Body of pancreas (tissue), 4 donors: ENCODE data around the gene ESF1. TPM values are rescaled to one million over a fixed set of nuclear protein-coding genes. Genes with fewer than 3 reads are reported as not detected.
"Not testable (repeated sequence)": the region's sequence is repeated elsewhere in the genome, so short reads cannot be mapped to it uniquely, and the experiment has no call there.

ENCODE experiments used
- ATAC-seq: fragments of 150-250 bp; one replicate; pipeline ENCODE4 v1.9.1; 2016
- DNase-seq, 4 donors: peaks; one replicate each; pipeline ENCODE4 v3.0.0-alpha.2; 2019
- H3K27ac ChIP-seq, 4 donors: fragments of 200-600 bp; sonication (generic); 1 replicate in 3 of 4; 2 replicates in 1 of 4; pipeline versions ENCODE4 v1.5.1 to v1.6.1; 2016 to 2019; ENCODE audit warnings: mild to moderate bottlenecking in 1 of 4, mixed read lengths in 1 of 4, moderate library complexity in 1 of 4
- H3K27me3 ChIP-seq, 2 donors: fragments of 200-600 bp; sonication (generic); one replicate each; pipeline ENCODE4 v1.6.0; 2016; ENCODE audit warnings: mild to moderate bottlenecking in 1 of 2
- H3K36me3 ChIP-seq, 2 donors: fragments of 200-600 bp; sonication (generic); replicated peaks in 1 of 2; 2 replicates each; pipeline ENCODE4 v1.5.1; 2016; ENCODE audit warnings: low read depth in 2 of 2; ENCODE audit not compliant: insufficient read depth in 1 of 2
- H3K4me1 ChIP-seq: fragments of 200-600 bp; sonication (generic); one replicate; pipeline ENCODE4 v1.6.0; 2016
- H3K4me3 ChIP-seq, 2 donors: fragments of 200-600 bp; sonication (generic); 1 replicate in 1 of 2; 2 replicates in 1 of 2; pipeline ENCODE4 v1.5.1; 2016 to 2019
- H3K9me3 ChIP-seq, 3 donors: fragments of 200-600 bp; sonication (generic); 1 replicate in 2 of 3; 2 replicates in 1 of 3; pipeline ENCODE4 v1.5.1; 2016
- POLR2A ChIP-seq, 3 donors: fragments of 450-650 bp; IDR thresholded peaks; one replicate each; pipeline ENCODE4 v1.6.1; 2016; ENCODE audit warnings: antibody characterized with exemption in 3 of 3, mild to moderate bottlenecking in 2 of 3
- WGBS, 2 donors: methylation state at CpG; one replicate each; pipeline ENCODE4 v1.1.5; 2017; 5-methylcytosine and 5-hydroxymethylcytosine counted together
- intact Hi-C: fragments of 100-400 bp; cut with DNase I; formaldehyde crosslinking; loops from one replicate; pipeline ENCODE4 v1.15.1; 2023
- total RNA-seq, 2 donors: library from RNA; depleted of rRNA; stranded (reverse); fragments of >200 nt; gene quantifications; one replicate each; pipeline ENCODE4 v1.1.0, GENCODE V29; 2016
- TF ChIP-seq, protein P1 (sequence below), 7 experiments: fragments of 450-650 bp in 4 of 7; fragments of 200-600 bp in 3 of 7; sonication (generic) in 3 of 7; IDR thresholded peaks; one replicate each; pipeline ENCODE4 v1.5.1; 2016 to 2019; ENCODE audit warnings: antibody characterized with exemption in 7 of 7

Gene ESF1
- total RNA-seq, 2 donors from 2014 or later: 12.5 to 16.5 TPM

DNA sequence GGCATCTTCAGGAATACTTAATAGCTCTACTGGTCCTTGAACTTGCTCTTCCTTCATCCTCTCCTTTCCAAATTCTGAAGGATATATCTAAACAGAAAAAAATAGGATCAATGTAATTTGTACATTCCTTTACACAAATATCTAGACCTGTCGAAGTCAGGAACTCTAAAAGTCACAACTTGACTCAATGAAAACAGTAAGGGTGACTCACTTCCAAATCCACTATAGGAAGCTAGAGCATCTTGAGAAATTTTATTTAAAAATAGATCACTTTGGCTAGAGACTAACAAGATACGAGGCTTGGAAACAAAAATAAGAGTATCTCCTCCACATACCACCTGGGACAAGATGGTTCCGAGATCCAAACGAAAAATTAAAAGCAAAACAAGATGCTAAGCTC lies 12.2 kb downstream of the ESF1 start:
- TF ChIP-seq, protein P1, sequence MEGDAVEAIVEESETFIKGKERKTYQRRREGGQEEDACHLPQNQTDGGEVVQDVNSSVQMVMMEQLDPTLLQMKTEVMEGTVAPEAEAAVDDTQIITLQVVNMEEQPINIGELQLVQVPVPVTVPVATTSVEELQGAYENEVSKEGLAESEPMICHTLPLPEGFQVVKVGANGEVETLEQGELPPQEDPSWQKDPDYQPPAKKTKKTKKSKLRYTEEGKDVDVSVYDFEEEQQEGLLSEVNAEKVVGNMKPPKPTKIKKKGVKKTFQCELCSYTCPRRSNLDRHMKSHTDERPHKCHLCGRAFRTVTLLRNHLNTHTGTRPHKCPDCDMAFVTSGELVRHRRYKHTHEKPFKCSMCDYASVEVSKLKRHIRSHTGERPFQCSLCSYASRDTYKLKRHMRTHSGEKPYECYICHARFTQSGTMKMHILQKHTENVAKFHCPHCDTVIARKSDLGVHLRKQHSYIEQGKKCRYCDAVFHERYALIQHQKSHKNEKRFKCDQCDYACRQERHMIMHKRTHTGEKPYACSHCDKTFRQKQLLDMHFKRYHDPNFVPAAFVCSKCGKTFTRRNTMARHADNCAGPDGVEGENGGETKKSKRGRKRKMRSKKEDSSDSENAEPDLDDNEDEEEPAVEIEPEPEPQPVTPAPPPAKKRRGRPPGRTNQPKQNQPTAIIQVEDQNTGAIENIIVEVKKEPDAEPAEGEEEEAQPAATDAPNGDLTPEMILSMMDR (IDR thresholded peaks at IDR 0.05): no peak
- no peak for TF ChIP-seq POLR2A (IDR thresholded peaks at IDR 0.05)
- intact Hi-C loops: no loop called here
- Histone ChIP-seq H3K36me3 (peaks cover 0 to 23% of the 10 kb centered on the region in 2 donors), H3K4me1 (no peaks in the 10 kb centered on the region), H3K27ac (no peak overlapping the region), H3K27me3 (no peaks in the 10 kb centered on the region), H3K4me3 (no peak overlapping the region), H3K9me3 (no peaks in the 10 kb centered on the region)
- 50 to 66% methylated on average over 4 of the region's 4 CpGs for WGBS, 2 donors
- ATAC-seq (no peak), DNase-seq (no peak)

DNA sequence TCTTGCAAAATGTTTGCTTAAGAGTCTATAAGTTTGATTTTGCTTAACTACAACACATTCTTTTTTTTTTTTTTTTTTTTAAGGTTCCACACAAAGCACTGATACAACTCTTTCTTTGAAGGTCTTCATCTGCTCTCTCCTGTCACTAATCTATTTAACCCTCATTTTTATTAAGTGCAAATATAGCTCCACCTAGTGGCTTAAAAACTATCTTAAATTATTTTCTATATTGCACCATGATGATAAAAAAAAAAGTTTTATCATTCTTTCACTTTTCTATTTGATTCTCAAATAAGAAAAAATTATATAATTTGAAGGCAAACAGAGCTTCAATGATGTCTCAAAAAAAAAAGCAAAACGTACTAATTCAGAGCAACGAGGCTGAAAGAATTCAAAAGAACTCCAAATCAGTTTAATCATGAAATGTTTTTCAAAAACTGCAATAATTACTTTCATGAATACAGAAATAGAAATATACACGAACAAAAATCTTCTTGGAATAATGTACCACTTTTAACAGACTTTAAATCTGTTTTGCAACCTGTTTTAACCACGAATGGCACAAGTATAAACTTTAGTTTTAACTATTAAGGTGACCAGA lies 12.8 kb downstream of the ESF1 start:
- WGBS, 2 donors: 41% methylated on average over 4 of the region's 4 CpGs
- intact Hi-C loops: no loop called here
- no peaks in the 10 kb centered on the region for H3K9me3 ChIP-seq
- no peak for DNase-seq
- no peaks in the 10 kb centered on the region for H3K4me1 ChIP-seq
- ATAC-seq: no peak
- no peak overlapping the region for H3K27ac ChIP-seq
- peaks cover 0 to 24% of the 10 kb centered on the region in 2 donors for H3K36me3 ChIP-seq
- no peaks in the 10 kb centered on the region for H3K27me3 ChIP-seq
- TF ChIP-seq POLR2A (IDR thresholded peaks at IDR 0.05): no peak
- TF ChIP-seq, protein P1 (IDR thresholded peaks at IDR 0.05): peak in 6 of 7 experiments; percentile 27 to 61 (median 38)
- H3K4me3 ChIP-seq: no peak overlapping the region

DNA sequence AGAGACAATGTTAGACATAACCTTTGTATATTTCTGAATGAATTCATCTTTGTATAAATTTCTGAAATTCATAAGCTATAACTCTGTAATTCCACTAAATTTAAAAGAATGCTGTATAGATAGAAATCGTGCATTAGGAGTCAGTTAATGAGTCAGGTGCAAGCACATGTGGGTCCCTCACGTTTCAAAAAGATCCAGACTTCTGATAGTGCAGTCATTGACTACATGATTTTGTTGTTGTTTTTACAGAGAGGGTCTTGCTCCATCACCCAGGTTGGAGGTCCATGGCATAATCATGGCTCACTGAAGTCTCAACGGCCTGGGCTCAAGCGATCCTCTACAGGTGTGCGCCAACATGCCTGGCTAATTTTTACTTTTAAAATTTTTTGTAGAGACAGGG lies 14.6 kb downstream of the ESF1 start:
- ATAC-seq (no peak), DNase-seq (no peak)
- Histone ChIP-seq H3K27ac (no peak overlapping the region), H3K27me3 (no peaks in the 10 kb centered on the region), H3K4me1 (no peaks in the 10 kb centered on the region), H3K36me3 (peaks cover 0 to 25% of the 10 kb centered on the region in 2 donors), H3K9me3 (no peaks in the 10 kb centered on the region), H3K4me3 (no peak overlapping the region)
- intact Hi-C loops: no loop called here
- no peak for TF ChIP-seq POLR2A (IDR thresholded peaks at IDR 0.05)
- TF ChIP-seq, protein P1 (IDR thresholded peaks at IDR 0.05): no peak
- WGBS, 2 donors: 83 to 86% methylated on average over 5 of the region's 5 CpGs

DNA sequence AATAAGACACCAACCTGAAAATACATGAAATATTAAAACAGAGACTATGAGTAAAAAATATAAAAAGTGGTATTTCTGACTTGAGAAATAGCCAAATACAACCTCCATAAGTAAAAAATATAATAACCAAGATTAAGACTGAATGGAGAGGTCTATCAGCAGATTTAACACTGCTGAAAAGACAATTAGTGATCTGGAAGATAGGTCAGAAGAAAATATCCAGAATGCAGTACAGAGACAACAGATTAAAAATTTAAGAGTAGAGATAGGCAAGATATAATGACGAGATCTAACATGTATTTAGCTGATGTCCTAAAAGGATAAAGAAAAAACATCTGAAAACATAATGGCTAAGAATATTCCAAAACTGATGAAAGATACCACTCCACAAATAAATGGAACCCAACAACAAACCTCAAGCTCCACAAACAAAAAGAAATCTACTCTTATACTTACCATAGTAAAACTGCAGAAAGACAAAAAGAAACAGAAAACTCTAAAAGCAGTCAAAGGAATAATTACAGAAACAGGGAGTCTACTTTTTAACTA lies 18.8 kb downstream of the ESF1 start:
- Histone ChIP-seq H3K27me3 (no peaks in the 10 kb centered on the region), H3K9me3 (no peaks in the 10 kb centered on the region), H3K36me3 (peaks cover 0 to 24% of the 10 kb centered on the region in 2 donors), H3K27ac (no peak overlapping the region), H3K4me1 (no peaks in the 10 kb centered on the region), H3K4me3 (no peak overlapping the region)
- ATAC-seq: no peak
- WGBS, 2 donors: 85 to 100% methylated on average over 1 of the region's 1 CpG
- no peak for DNase-seq
- TF ChIP-seq POLR2A (IDR thresholded peaks at IDR 0.05): no peak
- TF ChIP-seq, protein P1 (IDR thresholded peaks at IDR 0.05): no peak
- intact Hi-C loops: no loop called here

DNA sequence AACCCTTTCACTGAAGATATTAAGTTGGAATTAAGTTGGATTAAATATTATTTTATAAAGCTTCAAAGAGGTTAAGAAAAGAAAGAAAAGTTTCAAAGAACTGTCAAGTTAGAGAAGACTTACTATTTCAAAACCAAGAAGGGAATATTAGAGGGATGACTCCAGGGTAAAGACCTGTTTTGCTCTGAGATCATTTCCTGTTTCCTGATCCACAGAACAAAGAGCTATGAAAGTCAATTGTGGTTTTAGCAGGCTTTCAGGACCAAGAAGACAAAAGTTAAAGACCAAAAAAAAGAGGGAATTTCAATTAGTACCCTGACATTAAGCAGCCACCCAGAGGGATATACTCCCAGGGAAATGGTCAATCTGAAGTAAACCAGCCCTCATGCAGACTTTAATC lies 19.4 kb downstream of the ESF1 start:
- Histone ChIP-seq H3K27me3 (no peaks in the 10 kb centered on the region), H3K36me3 (peaks cover 0 to 19% of the 10 kb centered on the region in 2 donors), H3K4me1 (no peaks in the 10 kb centered on the region), H3K27ac (no peak overlapping the region), H3K4me3 (no peak overlapping the region), H3K9me3 (no peaks in the 10 kb centered on the region)
- no peak for ATAC-seq
- no peak for DNase-seq
- TF ChIP-seq POLR2A (IDR thresholded peaks at IDR 0.05): no peak
- TF ChIP-seq, protein P1 (IDR thresholded peaks at IDR 0.05): no peak
- intact Hi-C loops: no loop called here

DNA sequence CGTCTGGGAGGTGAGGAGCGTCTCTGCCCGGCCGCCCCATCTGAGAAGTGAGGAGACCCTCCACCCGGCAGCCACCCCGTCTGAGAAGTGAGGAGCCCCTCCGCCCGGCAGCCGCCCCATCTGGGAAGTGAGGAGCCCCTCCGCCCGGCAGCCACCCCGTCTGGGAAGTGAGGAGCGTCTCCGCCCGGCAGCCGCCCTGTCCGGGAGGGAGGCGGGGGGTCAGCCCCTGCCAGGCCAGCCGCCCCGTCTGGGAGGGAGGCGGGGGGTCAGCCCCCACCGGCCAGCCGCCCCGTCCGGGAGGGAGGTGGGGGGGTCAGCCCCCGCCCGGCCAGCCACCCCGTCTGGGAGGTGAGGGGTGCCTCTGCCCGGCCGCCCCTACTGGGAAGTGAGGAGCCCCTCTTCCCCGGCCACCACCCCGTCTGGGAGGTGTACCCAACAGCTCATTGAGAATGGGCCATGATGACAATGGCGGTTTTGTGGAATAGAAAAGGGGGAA lies 24.2 kb downstream of the ESF1 start:
- intact Hi-C loops, ATAC-seq: not testable (repeated sequence)
- peaks cover 0 to 16% of the 10 kb centered on the region in 2 donors for H3K36me3 ChIP-seq

More for the DNA sequence above, 24.2 kb downstream of the ESF1 start:
- 100% methylated on average over 1 to 2 of the region's 33 CpGs for WGBS, 2 donors
- not testable (repeated sequence) for H3K27ac ChIP-seq, DNase-seq, H3K4me3 ChIP-seq, H3K27me3 ChIP-seq, H3K9me3 ChIP-seq, H3K4me1 ChIP-seq
